ENCODE measurements around the gene SAMD4B. TPM values are rescaled to one million over a fixed set of nuclear protein-coding genes. Genes with fewer than 3 reads are reported as not detected.

SAMD4B gene
- total and polyA plus RNA-seq, 10 of the 15 experiments (the other 5 are each of a cell fraction or from before 2014, with no cell fraction given), result 2.4 to 43.3 (median 23.9) TPM

GRCh38 chr19:39430675-39431593 is 88.7 kb downstream of the SAMD4B start (continued):
- TF ChIP-seq BCL3 (IDR thresholded peaks at IDR 0.05; ENCODE audit: borderline replicate concordance, insufficient read depth, low read depth, low read length, poor library complexity, severe bottlenecking) (no peak), NBN (IDR thresholded peaks at IDR 0.05) (no peak), EED (IDR thresholded peaks at IDR 0.05; ENCODE audit: low read depth) (peak; percentile 67; the same call in 1 of the 2 replicates), POLR2AphosphoS5 (IDR thresholded peaks at IDR 0.05; ENCODE audit: low read length) (0 out of 2 replicates have a peak, but pooled peaks have one; percentile 27), ESRRA (IDR thresholded peaks at IDR 0.05; ENCODE audit: low read length) (no peak), IKZF1 (conservative IDR thresholded peaks at IDR 0.05) (peak; percentile 47; the same call in 1 of the 2 replicates), HDAC2 (IDR thresholded peaks at IDR 0.05) (no peak), BCL11A (IDR thresholded peaks at IDR 0.05; ENCODE audit: low read depth, low read length) (no peak), POLR2A (IDR thresholded peaks at IDR 0.05; ENCODE audit: low read depth, low read length) (peak; percentile 71), MYB (IDR thresholded peaks at IDR 0.05; ENCODE audit: borderline replicate concordance, low read depth, low read length) (no peak), USF1 (IDR thresholded peaks at IDR 0.05; ENCODE audit: borderline replicate concordance, extremely low read length, insufficient read depth, low read depth, low read length) (no peak), YBX1 (IDR thresholded peaks at IDR 0.05) (no peak), ETV6 (conservative IDR thresholded peaks at IDR 0.05 in 1 of 2, IDR thresholded peaks at IDR 0.05 in 1 of 2; ENCODE audit: borderline replicate concordance in 1 of 2, low read depth in 1 of 2) (peak in 1 of 2 experiments; percentile 80; a peak in 2 of 4 replicates), NFYA (IDR thresholded peaks at IDR 0.05; ENCODE audit: borderline replicate concordance, low read depth, low read length) (no peak), RAD51 (IDR thresholded peaks at IDR 0.05) (no peak), RFX5 (IDR thresholded peaks at IDR 0.05; ENCODE audit: low read depth, low read length) (no peak), E2F4 (IDR thresholded peaks at IDR 0.05; ENCODE audit: low read depth, low read length) (no peak), SRF (IDR thresholded peaks at IDR 0.05; ENCODE audit: low read depth in 2 of 2, low read length in 2 of 2) (no peak), ZBTB11 (CRISPR knock-in tag; IDR thresholded peaks at IDR 0.05) (no peak), IRF4 (IDR thresholded peaks at IDR 0.05; ENCODE audit: low read depth, low read length) (peak; percentile 66; the same call in 1 of the 2 replicates), ZNF24 (IDR thresholded peaks at IDR 0.05) (no peak), POU2F2 (IDR thresholded peaks at IDR 0.05; ENCODE audit: borderline replicate concordance, low read depth, low read length) (no peak), MTA3 (IDR thresholded peaks at IDR 0.05; ENCODE audit: borderline replicate concordance, low read length) (peak; percentile 24)
